Ascending aorta (tissue), 2 donors: ENCODE data around the gene WIPF1. TPM values are rescaled to one million over a fixed set of nuclear protein-coding genes. Genes with fewer than 3 reads are reported as not detected.
"Not testable (repeated sequence)": the region's sequence is repeated elsewhere in the genome, so short reads cannot be mapped to it uniquely, and the experiment has no call there.

Experiments used
- DNase-seq, 2 donors: peaks; one replicate each; pipeline ENCODE4 v3.0.0-alpha.2; 2019; ENCODE audit warnings: low spot score in 2 of 2
- H3K27ac ChIP-seq, 2 donors: fragments of 200-600 bp; sonication (generic); one replicate each; pipeline ENCODE4 v1.5.1; 2016 to 2017; ENCODE audit warnings: mild to moderate bottlenecking in 1 of 2
- H3K27me3 ChIP-seq: fragments of 200-600 bp; sonication (generic); one replicate; pipeline ENCODE4 v1.5.1; 2017
- H3K36me3 ChIP-seq, 2 donors: fragments of 200-600 bp; sonication (generic); one replicate each; pipeline ENCODE4 v1.5.1; 2016
- H3K4me1 ChIP-seq, 2 donors: fragments of 200-600 bp; sonication (generic); one replicate each; pipeline ENCODE4 v1.5.1; 2016 to 2017; ENCODE audit warnings: mild to moderate bottlenecking in 1 of 2
- H3K4me3 ChIP-seq, 2 donors: fragments of 200-600 bp; sonication (generic); one replicate each; pipeline ENCODE4 v1.5.1; 2016 to 2017; ENCODE audit warnings: mild to moderate bottlenecking in 1 of 2
- H3K9me3 ChIP-seq, 2 donors: fragments of 200-600 bp; sonication (generic); one replicate each; pipeline ENCODE4 v1.5.1; 2016
- intact Hi-C: fragments of 100-400 bp; cut with DNase I; formaldehyde crosslinking; loops from one replicate; pipeline ENCODE4 v1.15.1; 2023
- total RNA-seq: library from RNA; depleted of rRNA; stranded (reverse); fragments of >200 nt; gene quantifications from one replicate; pipeline ENCODE4 v1.1.0, GENCODE V29; 2016
- TF ChIP-seq, protein P1 (sequence below), 3 experiments: fragments of 200-600 bp in 2 of 3; fragments of 450-650 bp in 1 of 3; sonication (generic) in 2 of 3; IDR thresholded peaks; one replicate each; pipeline ENCODE4 v1.5.1; 2016 to 2019; ENCODE audit warnings: antibody characterized with exemption in 3 of 3, mild to moderate bottlenecking in 1 of 3, moderate library complexity in 1 of 3

Gene WIPF1
- total RNA-seq, 1 donor from 2014 or later, result 26.1 TPM

DNA sequence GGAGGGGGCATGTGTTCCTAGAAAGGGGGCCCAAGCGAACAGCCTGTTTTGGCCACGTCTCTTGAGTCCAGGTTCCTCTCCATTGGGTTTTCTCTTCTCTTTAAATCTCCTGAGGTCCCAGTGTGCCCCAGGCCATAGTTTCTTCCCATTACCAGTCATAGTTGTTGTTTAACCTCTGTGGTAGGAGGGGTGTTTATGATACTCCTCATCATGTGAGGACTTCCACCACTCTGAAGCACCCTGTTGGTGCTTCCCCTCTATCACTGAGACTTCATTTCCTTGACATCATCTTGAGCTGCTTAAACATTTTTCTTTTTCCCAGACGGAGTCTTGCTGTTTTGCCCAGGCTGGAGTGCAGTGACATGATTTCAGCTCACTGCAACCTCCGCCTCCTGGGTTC lies 45.9 kb downstream of the WIPF1 start:
- Histone ChIP-seq H3K4me1 (no peaks in the 10 kb centered on the region), H3K27ac (no peak overlapping the region), H3K4me3 (no peak overlapping the region), H3K27me3 (no peaks in the 10 kb centered on the region), H3K36me3 (no peaks in the 10 kb centered on the region), H3K9me3 (no peaks in the 10 kb centered on the region)
- intact Hi-C loops, result no loop called here
- no peak for DNase-seq
- TF ChIP-seq, protein P1, sequence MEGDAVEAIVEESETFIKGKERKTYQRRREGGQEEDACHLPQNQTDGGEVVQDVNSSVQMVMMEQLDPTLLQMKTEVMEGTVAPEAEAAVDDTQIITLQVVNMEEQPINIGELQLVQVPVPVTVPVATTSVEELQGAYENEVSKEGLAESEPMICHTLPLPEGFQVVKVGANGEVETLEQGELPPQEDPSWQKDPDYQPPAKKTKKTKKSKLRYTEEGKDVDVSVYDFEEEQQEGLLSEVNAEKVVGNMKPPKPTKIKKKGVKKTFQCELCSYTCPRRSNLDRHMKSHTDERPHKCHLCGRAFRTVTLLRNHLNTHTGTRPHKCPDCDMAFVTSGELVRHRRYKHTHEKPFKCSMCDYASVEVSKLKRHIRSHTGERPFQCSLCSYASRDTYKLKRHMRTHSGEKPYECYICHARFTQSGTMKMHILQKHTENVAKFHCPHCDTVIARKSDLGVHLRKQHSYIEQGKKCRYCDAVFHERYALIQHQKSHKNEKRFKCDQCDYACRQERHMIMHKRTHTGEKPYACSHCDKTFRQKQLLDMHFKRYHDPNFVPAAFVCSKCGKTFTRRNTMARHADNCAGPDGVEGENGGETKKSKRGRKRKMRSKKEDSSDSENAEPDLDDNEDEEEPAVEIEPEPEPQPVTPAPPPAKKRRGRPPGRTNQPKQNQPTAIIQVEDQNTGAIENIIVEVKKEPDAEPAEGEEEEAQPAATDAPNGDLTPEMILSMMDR (IDR thresholded peaks at IDR 0.05), result no peak

GRCh38 chr2:174548646-174549045 lies 49.0 kb downstream of the WIPF1 start:
- H3K9me3 ChIP-seq, intact Hi-C loops, H3K27me3 ChIP-seq, DNase-seq, H3K4me3 ChIP-seq, H3K36me3 ChIP-seq, H3K27ac ChIP-seq, H3K4me1 ChIP-seq: not testable (repeated sequence)

GRCh38 chr2:174548021-174548420 lies 49.6 kb downstream of the WIPF1 start:
- H3K36me3 ChIP-seq, H3K4me3 ChIP-seq, DNase-seq, H3K27me3 ChIP-seq, H3K9me3 ChIP-seq, H3K27ac ChIP-seq, H3K4me1 ChIP-seq, intact Hi-C loops: not testable (repeated sequence)

- Histone ChIP-seq H3K27ac (no peak overlapping the region), H3K27me3 (no peaks in the 10 kb centered on the region), H3K4me1 (no peaks in the 10 kb centered on the region), H3K36me3 (no peaks in the 10 kb centered on the region), H3K4me3 (no peak overlapping the region), H3K9me3 (no peaks in the 10 kb centered on the region)
- no peak for DNase-seq
- TF ChIP-seq, protein P1 (IDR thresholded peaks at IDR 0.05), result no peak
- intact Hi-C loops, result no loop called here
Measured at GRCh38 chr2:174546519-174547506, 50.8 kb downstream of the WIPF1 start.

GRCh38 chr2:174545240-174545639 lies 52.4 kb downstream of the WIPF1 start:
- Histone ChIP-seq H3K9me3 (no peaks in the 10 kb centered on the region), H3K4me1 (no peaks in the 10 kb centered on the region), H3K27me3 (no peaks in the 10 kb centered on the region), H3K27ac (no peak overlapping the region), H3K4me3 (no peak overlapping the region), H3K36me3 (no peaks in the 10 kb centered on the region)
- TF ChIP-seq, protein P1 (IDR thresholded peaks at IDR 0.05), result no peak
- intact Hi-C loops, result no loop called here
- DNase-seq, result no peak

DNA sequence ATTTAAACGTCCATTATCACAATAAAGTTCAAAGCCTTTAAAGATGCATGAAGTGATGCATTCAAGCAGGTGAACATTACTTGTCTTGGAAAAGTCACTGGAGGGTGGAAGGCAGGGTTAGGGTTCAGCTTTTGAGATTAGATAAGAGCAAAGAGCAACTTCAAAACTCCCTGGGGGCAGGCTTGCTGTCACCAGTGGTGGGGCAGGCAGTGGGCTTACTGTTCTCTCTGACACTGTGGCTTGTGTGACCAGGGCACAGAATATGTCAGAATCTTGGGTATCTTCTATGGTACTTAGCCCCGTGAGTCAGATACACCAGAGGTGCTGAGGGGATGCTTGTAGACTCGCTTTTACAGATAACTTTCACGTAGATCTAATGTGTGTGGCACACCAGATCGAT lies 52.8 kb downstream of the WIPF1 start:
- DNase-seq, result no peak
- no peaks in the 10 kb centered on the region for H3K9me3 ChIP-seq
- H3K4me3 ChIP-seq, result no peak overlapping the region
- H3K27me3 ChIP-seq, result no peaks in the 10 kb centered on the region
- TF ChIP-seq, protein P1 (IDR thresholded peaks at IDR 0.05), result no peak
- intact Hi-C loops, result no loop called here
- H3K36me3 ChIP-seq, result no peaks in the 10 kb centered on the region
- no peaks in the 10 kb centered on the region for H3K4me1 ChIP-seq
- H3K27ac ChIP-seq, result no peak overlapping the region
